Measurements from ENCODE around the gene JMJD1C. TPM values are rescaled to one million over a fixed set of nuclear protein-coding genes. Genes with fewer than 3 reads are reported as not detected.

Gene JMJD1C
- total RNA-seq, 1 experiment from 2014 or later, result 66.3 TPM

GRCh38 chr10:63474488-63474887, 8.7 kb upstream of the JMJD1C start:
- no peaks in the 10 kb centered on the region for H3K9me3 ChIP-seq (ENCODE audit: control insufficient read depth in 1 of 2, insufficient read depth in 1 of 2, low read depth in 1 of 2, low read length in 2 of 2)
- intact Hi-C loops (cut with micrococcal nuclease), result no loop called here
- ATAC-seq (no peak), DNase-seq (ENCODE audit: low read depth, low spot score) (no peak)
- no peak overlapping the region for H3K4me2 ChIP-seq (ENCODE audit: low read length)
- TF ChIP-seq CEBPB (IDR thresholded peaks at IDR 0.05; ENCODE audit: low read depth) (0 out of 2 replicates have a peak, but pooled peaks have one; percentile 19), ZFX (IDR thresholded peaks at IDR 0.05) (no peak)
- peaks cover 4% of the 10 kb centered on the region; the same call in 1 of the 2 replicates for H4K20me1 ChIP-seq (ENCODE audit: insufficient read depth)
- no peak overlapping the region for H3K27ac ChIP-seq (ENCODE audit: low read depth, low read length)
- no peak overlapping the region for H3K9ac ChIP-seq (ENCODE audit: low read length)
- no TSS peak for BruUV-seq (replicated peaks)
- peaks cover 60% of the 10 kb centered on the region for H3K79me2 ChIP-seq (ENCODE audit: insufficient read depth, low read length)
- H3K27me3 ChIP-seq (ENCODE audit: insufficient read depth, low read length), result no peaks in the 10 kb centered on the region
- H3K4me3 ChIP-seq (replicated peaks in 1 of 2; ENCODE audit: low read depth in 1 of 2, low read length in 2 of 2), result no peak overlapping the region
- no peaks in the 10 kb centered on the region for H3K36me3 ChIP-seq (ENCODE audit: control insufficient read depth in 1 of 2, insufficient read depth in 2 of 2, low read length in 2 of 2)
- POLR2A ChIA-PET, result no interaction called here
- RAD21 ChIA-PET (ENCODE audit: low non-redundant PET in 1 of 2, low total read pairs in 2 of 2, uncharacterized antibody in 2 of 2, unreplicated experiment in 2 of 2), result no interaction called here
- CTCF ChIA-PET, result no interaction called here
- H3K4me1 ChIP-seq (ENCODE audit: control insufficient read depth in 1 of 2, insufficient read depth in 2 of 2, low read length in 2 of 2), result no peaks in the 10 kb centered on the region
- H3K9me2 ChIP-seq (ENCODE audit: insufficient read depth), result no peaks in the 10 kb centered on the region
- no peak overlapping the region for H2AFZ ChIP-seq (ENCODE audit: low read depth, low read length, poor library complexity, severe bottlenecking)

GRCh38 chr10:63470928-63471327, 5.2 kb upstream of the JMJD1C start:
- H2AFZ ChIP-seq (ENCODE audit: low read depth, low read length, poor library complexity, severe bottlenecking), result no peak overlapping the region
- no peak for TF ChIP-seq CTCF (IDR thresholded peaks at IDR 0.05 in 2 of 3, conservative IDR thresholded peaks at IDR 0.05 in 1 of 3; ENCODE audit: borderline replicate concordance in 1 of 3, insufficient read depth in 1 of 3, low read depth in 2 of 3, low read length in 2 of 3)
- H3K27me3 ChIP-seq (ENCODE audit: insufficient read depth, low read length), result no peaks in the 10 kb centered on the region
- no peak overlapping the region for H3K9ac ChIP-seq (ENCODE audit: low read length)
- no peak overlapping the region for H3K4me2 ChIP-seq (ENCODE audit: low read length)
- no peak for ATAC-seq
- H3K36me3 ChIP-seq (ENCODE audit: control insufficient read depth in 1 of 2, insufficient read depth in 2 of 2, low read length in 2 of 2), result no peaks in the 10 kb centered on the region
- H3K79me2 ChIP-seq (ENCODE audit: insufficient read depth, low read length), result peaks cover 63% of the 10 kb centered on the region
- BruUV-seq (replicated peaks), result no TSS peak
- no peak for DNase-seq (ENCODE audit: low read depth, low spot score)
- ChIA-PET POLR2A (interaction anchor here (1.7 kb wide), 1 partner anchor 10 kb away, joined by 5 read pairs; no protein-coding TSS in a partner anchor), CTCF (no interaction called here), RAD21 (ENCODE audit: low non-redundant PET in 1 of 2, low total read pairs in 2 of 2, uncharacterized antibody in 2 of 2, unreplicated experiment in 2 of 2) (no interaction called here)
- no peaks in the 10 kb centered on the region for H3K9me2 ChIP-seq (ENCODE audit: insufficient read depth)
- intact Hi-C loops (cut with micrococcal nuclease), result no loop called here
- no peak overlapping the region for H3K27ac ChIP-seq (ENCODE audit: low read depth, low read length)
- peaks cover 10 to 16% of the 10 kb centered on the region in 2 experiments; a peak in 3 of 4 replicates for H3K4me1 ChIP-seq (ENCODE audit: control insufficient read depth in 1 of 2, insufficient read depth in 2 of 2, low read length in 2 of 2)
- no peak overlapping the region for H3K4me3 ChIP-seq (replicated peaks in 1 of 2; ENCODE audit: low read depth in 1 of 2, low read length in 2 of 2)
- H4K20me1 ChIP-seq (ENCODE audit: insufficient read depth), result no peaks in the 10 kb centered on the region; the same call in 1 of the 2 replicates
- H3K9me3 ChIP-seq (ENCODE audit: control insufficient read depth in 1 of 2, insufficient read depth in 1 of 2, low read depth in 1 of 2, low read length in 2 of 2), result no peaks in the 10 kb centered on the region

Data from HCT116 (cell line).